ENCODE data around the gene HDAC3.

DNA sequence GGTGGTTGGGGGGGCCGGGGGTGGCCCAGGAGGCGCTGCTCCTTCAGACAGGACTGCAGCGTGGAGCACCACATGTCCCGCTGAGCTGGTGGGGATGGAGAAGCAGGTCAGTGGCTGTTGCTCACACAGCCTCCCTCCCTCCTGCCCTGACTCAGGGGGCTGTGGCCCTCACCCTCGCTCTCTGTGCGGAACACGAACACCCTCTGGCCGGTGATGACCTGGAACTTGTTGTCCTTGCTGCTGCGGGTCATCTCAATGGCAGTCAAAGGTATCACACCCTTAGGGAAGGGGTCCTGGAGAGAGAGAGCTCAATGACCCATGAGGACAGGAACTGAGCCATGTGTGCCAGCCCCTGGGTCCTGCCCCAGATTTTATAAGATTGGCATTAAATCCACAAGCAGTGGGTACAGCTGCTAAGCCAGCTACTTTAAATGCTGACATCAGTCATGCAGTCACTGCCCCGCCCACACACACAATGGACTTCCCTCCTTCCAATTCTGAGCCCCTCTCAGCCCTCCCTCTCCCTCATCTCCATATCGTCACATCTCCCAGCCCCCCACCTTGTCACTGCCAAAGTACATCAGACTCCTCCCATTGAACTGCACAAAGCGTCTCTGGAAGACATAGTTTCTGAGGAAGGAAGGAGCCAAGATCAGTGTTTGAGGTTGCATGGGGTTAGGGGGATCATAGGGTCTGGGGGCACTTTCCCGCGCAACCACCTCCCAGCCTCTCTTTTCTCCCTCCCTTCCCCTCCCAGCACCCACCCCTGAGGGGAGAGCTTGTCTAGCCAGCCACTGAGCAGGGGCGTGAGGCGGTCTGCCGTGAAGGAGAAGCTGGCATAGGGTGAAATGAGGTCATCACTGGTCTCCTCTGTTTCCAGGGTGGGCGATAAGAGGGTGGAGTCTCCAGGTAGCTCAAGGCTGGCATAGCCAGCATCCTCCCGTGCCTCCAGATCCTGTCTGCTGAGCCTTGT, 36.5 kb upstream of the HDAC3 start:
- TF ChIP-seq, protein P1, sequence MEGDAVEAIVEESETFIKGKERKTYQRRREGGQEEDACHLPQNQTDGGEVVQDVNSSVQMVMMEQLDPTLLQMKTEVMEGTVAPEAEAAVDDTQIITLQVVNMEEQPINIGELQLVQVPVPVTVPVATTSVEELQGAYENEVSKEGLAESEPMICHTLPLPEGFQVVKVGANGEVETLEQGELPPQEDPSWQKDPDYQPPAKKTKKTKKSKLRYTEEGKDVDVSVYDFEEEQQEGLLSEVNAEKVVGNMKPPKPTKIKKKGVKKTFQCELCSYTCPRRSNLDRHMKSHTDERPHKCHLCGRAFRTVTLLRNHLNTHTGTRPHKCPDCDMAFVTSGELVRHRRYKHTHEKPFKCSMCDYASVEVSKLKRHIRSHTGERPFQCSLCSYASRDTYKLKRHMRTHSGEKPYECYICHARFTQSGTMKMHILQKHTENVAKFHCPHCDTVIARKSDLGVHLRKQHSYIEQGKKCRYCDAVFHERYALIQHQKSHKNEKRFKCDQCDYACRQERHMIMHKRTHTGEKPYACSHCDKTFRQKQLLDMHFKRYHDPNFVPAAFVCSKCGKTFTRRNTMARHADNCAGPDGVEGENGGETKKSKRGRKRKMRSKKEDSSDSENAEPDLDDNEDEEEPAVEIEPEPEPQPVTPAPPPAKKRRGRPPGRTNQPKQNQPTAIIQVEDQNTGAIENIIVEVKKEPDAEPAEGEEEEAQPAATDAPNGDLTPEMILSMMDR (IDR thresholded peaks at IDR 0.05 in 2 of 3, conservative IDR thresholded peaks at IDR 0.05 in 1 of 3; ENCODE audit: borderline replicate concordance in 1 of 3, insufficient read depth in 1 of 3, low read depth in 2 of 3, low read length in 2 of 3), result no peak
- TF ChIP-seq SP1 (IDR thresholded peaks at IDR 0.05; ENCODE audit: low read depth), result no peak
- no peak for TF ChIP-seq ZFX (IDR thresholded peaks at IDR 0.05)
- no peak for TF ChIP-seq POLR2A (IDR thresholded peaks at IDR 0.05; ENCODE audit: borderline replicate concordance, extremely low read depth, insufficient read depth, insufficient read length)
- no peak for TF ChIP-seq YY1 (IDR thresholded peaks at IDR 0.05; ENCODE audit: extremely low read depth, insufficient replicate concordance, low read depth, low read length)
- TF ChIP-seq SRF (IDR thresholded peaks at IDR 0.05; ENCODE audit: low read depth), result no peak
- TF ChIP-seq, protein P2, sequence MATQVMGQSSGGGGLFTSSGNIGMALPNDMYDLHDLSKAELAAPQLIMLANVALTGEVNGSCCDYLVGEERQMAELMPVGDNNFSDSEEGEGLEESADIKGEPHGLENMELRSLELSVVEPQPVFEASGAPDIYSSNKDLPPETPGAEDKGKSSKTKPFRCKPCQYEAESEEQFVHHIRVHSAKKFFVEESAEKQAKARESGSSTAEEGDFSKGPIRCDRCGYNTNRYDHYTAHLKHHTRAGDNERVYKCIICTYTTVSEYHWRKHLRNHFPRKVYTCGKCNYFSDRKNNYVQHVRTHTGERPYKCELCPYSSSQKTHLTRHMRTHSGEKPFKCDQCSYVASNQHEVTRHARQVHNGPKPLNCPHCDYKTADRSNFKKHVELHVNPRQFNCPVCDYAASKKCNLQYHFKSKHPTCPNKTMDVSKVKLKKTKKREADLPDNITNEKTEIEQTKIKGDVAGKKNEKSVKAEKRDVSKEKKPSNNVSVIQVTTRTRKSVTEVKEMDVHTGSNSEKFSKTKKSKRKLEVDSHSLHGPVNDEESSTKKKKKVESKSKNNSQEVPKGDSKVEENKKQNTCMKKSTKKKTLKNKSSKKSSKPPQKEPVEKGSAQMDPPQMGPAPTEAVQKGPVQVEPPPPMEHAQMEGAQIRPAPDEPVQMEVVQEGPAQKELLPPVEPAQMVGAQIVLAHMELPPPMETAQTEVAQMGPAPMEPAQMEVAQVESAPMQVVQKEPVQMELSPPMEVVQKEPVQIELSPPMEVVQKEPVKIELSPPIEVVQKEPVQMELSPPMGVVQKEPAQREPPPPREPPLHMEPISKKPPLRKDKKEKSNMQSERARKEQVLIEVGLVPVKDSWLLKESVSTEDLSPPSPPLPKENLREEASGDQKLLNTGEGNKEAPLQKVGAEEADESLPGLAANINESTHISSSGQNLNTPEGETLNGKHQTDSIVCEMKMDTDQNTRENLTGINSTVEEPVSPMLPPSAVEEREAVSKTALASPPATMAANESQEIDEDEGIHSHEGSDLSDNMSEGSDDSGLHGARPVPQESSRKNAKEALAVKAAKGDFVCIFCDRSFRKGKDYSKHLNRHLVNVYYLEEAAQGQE (IDR thresholded peaks at IDR 0.05; ENCODE audit: low read depth), result no peak
- no peak for TF ChIP-seq JUND (IDR thresholded peaks at IDR 0.05)
- TF ChIP-seq, protein P3, sequence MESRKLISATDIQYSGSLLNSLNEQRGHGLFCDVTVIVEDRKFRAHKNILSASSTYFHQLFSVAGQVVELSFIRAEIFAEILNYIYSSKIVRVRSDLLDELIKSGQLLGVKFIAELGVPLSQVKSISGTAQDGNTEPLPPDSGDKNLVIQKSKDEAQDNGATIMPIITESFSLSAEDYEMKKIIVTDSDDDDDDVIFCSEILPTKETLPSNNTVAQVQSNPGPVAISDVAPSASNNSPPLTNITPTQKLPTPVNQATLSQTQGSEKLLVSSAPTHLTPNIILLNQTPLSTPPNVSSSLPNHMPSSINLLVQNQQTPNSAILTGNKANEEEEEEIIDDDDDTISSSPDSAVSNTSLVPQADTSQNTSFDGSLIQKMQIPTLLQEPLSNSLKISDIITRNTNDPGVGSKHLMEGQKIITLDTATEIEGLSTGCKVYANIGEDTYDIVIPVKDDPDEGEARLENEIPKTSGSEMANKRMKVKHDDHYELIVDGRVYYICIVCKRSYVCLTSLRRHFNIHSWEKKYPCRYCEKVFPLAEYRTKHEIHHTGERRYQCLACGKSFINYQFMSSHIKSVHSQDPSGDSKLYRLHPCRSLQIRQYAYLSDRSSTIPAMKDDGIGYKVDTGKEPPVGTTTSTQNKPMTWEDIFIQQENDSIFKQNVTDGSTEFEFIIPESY (IDR thresholded peaks at IDR 0.05; ENCODE audit: extremely low read depth, insufficient replicate concordance, low read length), result no peak
- TF ChIP-seq POLR2AphosphoS5 (IDR thresholded peaks at IDR 0.05; ENCODE audit: low read depth, low read length), result no peak
- no peak for TF ChIP-seq EGR1 (IDR thresholded peaks at IDR 0.05; ENCODE audit: low read depth)
- TF ChIP-seq EZH2phosphoT487 (IDR thresholded peaks at IDR 0.05; ENCODE audit: borderline replicate concordance), result no peak
